HG02763 (cell line): ENCODE measurements around the gene MRPS6.

Source experiments
- ATAC-seq: cut with Tn5 transposase; IDR thresholded peaks from one replicate; pipeline ENCODE4 v1.9.1; 2021; ENCODE audit warnings: mild to moderate bottlenecking, moderate library complexity; ENCODE audit not compliant: unreplicated experiment

MRPS6 gene

GRCh38 chr21:34094949-34095348, 21.6 kb downstream of the MRPS6 start:
- no peak for ATAC-seq

- ATAC-seq, result no peak
Observed at GRCh38 chr21:34097442-34097841, 24.1 kb downstream of the MRPS6 start.

- no peak for ATAC-seq
Observed at GRCh38 chr21:34100337-34100736, 27.0 kb downstream of the MRPS6 start.

GRCh38 chr21:34100790-34101189, 27.4 kb downstream of the MRPS6 start:
- ATAC-seq, result no peak

GRCh38 chr21:34105947-34106541, 32.7 kb downstream of the MRPS6 start:
- no peak for ATAC-seq

- no peak for ATAC-seq
Observed at GRCh38 chr21:34107606-34108005, 34.2 kb downstream of the MRPS6 start.

GRCh38 chr21:34109075-34109474, 35.7 kb downstream of the MRPS6 start:
- ATAC-seq, result no peak

- no peak for ATAC-seq
Observed at GRCh38 chr21:34110594-34111202, 37.3 kb downstream of the MRPS6 start.

- ATAC-seq, result no peak
Observed at GRCh38 chr21:34112316-34113033, 39.1 kb downstream of the MRPS6 start.

GRCh38 chr21:34113842-34114241, 40.5 kb downstream of the MRPS6 start:
- ATAC-seq, result no peak

- no peak for ATAC-seq
Observed at GRCh38 chr21:34115160-34115559, 41.8 kb downstream of the MRPS6 start.

- no peak for ATAC-seq
Observed at GRCh38 chr21:34116569-34116968, 43.2 kb downstream of the MRPS6 start.

GRCh38 chr21:34120867-34121266, 47.5 kb downstream of the MRPS6 start:
- no peak for ATAC-seq

- no peak for ATAC-seq
Observed at GRCh38 chr21:34122047-34122446, 48.7 kb downstream of the MRPS6 start.

GRCh38 chr21:34123609-34124008, 50.2 kb downstream of the MRPS6 start:
- ATAC-seq, result no peak

GRCh38 chr21:34126269-34126668, 52.9 kb downstream of the MRPS6 start:
- no peak for ATAC-seq

- no peak for ATAC-seq
Observed at GRCh38 chr21:34126691-34127090, 53.3 kb downstream of the MRPS6 start.

- ATAC-seq, result no peak
Observed at GRCh38 chr21:34128124-34128523, 54.7 kb downstream of the MRPS6 start.

- no peak for ATAC-seq
Observed at GRCh38 chr21:34128674-34129038, 55.3 kb downstream of the MRPS6 start.

GRCh38 chr21:34129039-34129891, 55.9 kb downstream of the MRPS6 start:
- ATAC-seq, result no peak

GRCh38 chr21:34129901-34130715, 56.7 kb downstream of the MRPS6 start:
- no peak for ATAC-seq
